Embryonic facial prominence (tissue), 1 donor: ENCODE data around the gene MYCN.
"Not testable (repeated sequence)": the region's sequence is repeated elsewhere in the genome, so short reads cannot be mapped to it uniquely, and the experiment has no call there.

ENCODE experiments used
- DNase-seq: peaks from one replicate; pipeline ENCODE4 v3.0.0-alpha.2; 2016; ENCODE audit errors: extremely low spot score

The MYCN gene

DNA sequence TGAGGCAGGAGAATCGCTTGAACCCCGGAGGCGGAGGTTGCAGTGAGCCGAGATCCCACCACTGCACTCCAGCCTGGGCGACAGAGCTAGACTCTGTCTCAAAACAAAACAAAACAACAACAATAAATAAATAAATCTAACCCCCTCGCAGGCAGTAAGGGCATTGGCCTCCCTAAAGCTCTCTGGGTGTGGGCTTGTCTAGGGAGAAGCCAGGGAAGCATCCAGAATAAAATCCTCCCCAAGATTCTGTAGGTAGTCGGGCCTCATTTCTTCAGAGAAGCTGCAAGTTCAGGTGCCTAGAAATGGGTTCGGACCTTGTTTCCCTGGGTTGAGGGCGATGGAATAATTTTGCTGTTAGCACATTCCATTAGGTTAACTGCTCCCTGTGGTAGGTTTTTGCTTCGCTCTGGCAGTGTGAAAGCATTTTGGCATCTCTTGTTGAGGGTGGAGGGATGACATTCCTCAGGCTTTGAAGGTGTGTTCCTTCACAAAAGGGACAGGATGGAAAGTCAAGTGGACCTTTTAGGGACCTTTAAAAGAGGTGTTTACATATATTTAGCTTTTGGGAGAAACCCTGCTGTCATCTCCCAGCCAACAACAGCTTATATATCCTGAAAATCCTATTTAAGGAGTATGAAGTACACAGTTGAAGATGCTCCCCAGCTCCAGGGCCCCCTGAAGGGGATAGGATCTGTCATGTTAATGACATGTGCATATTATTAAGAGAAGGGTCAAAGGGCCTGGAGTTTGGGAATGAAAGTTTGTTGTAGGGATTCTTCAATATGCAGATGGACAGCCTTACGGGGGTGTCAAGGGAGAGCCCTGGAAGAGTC, 17.7 kb downstream of the MYCN start:
- DNase-seq = no peak

DNA sequence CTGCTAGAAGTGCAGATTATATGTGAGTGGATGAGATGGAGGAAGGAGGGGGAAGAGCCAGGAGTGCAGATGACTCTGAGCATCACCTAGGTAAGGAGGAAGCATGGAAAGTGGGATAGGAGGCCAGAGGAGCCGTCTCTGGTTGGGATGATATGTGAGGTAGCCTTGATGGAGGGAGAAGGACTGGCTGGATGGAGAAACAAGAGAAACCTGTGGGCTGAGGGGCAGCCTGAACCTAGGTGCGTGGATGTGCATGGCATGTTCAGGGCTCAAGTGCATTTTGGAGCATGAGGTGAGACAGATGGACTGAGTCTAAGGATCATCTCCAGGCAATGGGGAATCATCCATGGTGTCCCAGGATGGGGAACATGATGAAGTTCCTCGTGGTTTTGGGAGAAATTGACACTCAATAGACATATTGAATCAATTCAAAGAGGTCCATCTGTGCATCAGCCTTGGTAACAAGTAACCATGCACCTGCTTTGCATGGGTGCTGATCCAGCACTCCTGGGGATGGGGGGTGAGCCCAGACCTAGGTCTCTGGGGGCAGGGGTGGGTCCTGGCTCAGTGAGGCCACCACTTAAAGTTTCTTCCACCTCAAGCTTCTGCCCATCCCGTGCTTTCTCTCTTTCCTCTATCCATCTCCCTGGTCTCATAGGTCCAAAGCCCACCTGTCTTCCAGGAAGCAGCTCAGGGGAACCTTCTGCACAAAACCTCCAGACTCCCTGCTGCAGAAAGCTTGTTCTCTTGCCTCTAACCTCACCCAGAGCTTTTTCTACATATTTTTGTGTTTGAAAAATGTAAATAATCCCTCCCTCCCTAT, 19.2 kb downstream of the MYCN start:
- DNase-seq = no peak

DNA sequence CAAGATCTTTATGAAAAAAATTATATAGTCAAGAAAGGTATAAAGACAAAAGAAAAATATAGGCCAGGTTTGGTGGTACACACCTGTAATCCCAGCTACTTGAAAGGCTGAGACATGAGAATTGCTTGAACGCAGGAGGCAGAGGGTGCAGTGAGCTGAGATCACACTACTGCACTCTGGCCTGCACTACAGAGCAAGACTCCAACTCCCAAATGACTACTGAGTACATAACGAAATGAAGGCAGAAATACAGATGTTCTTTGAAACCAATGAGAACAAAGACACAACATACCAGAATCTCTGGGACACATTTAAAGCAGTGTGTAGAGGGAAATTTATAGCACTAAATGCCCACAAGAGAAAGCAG, 19.8 kb downstream of the MYCN start:
- DNase-seq = not testable (repeated sequence)

DNA sequence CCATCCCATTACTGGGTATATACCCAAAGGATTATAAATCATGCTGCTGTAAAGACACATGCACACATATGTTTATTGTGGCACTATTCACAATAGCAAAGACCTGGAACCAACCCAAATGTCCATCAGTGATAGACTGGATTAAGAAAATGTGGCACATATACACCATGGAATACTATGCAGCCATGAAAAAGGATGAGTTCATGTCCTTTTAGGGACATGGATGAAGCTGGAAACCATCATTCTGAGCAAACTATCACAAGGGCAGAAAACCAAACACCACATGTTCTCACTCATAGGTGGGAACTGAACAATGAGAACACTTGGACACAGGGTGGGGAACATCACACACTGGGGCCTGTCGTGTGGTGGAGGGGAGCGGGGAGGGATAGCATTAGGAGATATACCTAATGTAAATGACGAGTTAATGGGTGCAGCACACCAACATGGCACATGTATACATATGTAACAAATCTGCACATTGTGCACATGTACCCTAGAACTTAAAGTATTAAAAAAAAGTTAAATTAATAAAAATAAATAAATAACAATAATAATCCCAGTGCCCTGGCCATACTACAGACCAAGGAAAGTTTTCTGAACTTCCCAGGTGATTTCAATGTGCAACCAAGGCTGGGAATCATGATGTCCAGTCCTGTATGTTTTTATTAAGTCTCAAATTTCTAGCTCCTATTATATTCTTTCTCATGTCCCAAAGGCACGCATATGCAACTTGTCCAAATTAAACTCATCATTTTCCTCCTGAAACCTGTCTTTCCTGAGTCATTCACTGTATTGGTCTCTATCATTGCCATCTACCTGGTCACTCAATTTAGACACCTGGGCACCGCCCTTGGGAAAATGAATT, 23.0 kb downstream of the MYCN start:
- not testable (repeated sequence) for DNase-seq

DNA sequence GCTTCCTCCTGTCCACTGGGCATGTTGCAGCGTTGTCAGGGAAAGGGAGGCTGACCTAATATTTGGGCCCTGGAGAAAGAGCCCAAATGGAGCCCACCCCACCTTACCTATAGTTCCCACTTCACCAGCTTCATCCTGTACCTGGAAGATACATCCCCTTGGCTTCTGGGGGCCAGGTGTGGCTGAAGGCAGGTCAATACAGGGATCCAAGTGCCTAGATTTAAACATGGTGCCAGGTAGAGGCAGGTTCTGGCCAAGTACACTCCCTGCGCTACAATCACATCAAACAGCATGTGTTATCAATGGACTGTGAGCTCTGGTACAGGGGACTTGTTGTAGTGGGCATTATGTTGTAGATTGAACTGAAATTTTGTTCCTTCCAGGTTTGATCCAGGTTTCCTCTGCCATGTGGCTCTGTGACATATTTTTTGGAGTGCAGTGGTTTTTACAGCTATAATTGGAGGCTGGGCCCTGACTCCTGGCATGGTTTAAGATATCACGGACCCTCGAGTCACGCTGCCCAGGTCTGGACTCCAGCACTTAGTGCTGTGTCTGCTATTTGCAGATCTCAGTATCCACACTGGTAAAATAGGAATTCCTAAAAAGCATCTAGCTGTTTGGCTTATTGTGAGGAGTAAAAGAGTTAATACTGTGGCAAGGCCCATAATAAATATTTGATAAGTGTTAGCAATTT, 23.8 kb downstream of the MYCN start:
- DNase-seq = no peak

DNA sequence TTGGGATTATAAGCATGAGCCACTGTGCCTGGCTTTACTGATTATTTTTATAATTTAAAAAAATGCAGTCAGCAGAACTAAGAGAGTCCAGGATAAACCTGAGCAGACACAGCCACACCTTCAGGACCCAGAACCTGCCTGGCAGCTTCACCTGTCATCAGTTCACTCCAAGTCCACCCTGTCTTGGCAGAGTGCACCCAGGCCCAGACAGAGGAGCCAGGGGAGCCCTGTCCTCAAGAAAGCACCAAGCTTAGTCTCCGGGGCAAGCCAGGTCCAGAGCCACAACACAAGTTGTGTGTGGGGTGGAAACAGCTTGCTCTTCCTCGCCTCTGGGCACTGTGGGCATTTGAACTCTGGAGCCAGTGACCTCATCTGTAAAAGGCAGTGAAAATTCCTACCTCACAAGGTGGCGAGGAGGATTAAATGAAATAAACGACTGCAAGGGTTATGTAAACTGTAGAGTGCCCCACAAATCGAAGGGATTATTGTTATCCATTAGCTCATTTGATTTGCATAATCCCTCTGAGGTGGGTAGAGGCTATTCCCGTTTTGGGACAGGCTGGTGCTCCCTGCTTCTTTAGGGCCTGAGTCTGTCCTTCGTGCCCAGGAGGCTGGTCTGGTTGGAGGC, 24.7 kb downstream of the MYCN start:
- DNase-seq = no peak

DNA sequence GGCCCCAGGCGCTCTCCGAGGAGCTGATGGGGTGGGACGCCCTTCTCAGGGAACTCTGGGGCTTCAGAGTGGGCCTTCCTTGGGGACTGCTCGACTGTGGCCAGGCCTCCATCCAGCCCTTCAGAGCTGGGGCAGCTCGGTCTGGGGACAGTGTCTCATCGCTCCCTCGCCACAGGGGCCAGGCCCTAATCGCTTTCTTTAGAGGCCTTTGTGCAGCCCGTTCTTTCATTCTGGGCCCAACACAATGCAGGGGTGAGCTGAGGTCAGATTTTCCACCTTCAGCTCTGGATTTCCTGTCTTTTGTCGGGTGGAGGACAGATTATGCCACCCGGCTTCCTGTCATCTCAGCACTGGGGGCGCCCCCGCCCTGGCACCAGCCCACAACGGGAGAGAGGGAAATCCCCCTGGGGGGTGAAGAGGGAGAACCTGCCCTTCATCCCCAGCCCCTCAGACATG, 25.2 kb downstream of the MYCN start:
- DNase-seq = no peak

DNA sequence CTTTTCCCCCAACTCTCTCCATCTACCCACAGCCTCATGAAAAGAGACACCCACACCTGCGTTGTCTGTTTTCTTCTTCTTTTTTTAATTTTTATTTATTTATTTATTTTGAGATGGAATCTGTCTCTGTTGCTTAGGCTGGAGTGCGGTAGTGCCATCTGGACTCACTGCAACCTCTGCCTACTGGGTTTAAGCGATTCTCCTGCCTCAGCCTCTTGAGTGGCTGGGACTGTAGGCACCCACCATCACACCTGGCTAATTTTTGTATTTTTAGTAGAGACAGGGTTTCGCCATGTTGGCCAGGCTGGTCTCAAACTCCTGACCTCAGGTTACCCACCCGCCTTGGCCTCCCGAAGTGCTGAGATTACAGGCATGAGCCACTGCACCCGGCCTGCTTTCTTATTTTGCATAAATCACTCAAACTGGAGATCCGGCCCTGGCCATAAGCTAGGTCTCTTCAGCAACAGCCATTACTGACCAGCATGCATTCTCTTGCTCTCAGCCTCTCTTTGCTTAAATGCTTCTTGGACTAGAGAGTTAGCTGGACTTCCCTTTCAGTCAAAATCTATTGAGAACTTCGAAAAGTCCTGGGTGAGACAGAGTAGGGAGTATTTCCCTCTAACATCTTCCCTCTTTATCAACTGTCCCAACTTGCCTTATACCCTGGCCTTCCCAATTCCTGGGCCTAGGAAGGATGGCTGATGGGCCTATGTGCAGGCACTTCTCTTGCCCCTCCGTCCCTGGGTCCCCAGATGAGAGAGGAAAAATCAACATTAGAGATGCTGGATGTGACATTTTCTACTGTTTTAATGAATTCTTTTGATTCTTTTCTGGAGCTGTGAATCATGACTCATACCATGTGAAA, 27.3 kb downstream of the MYCN start:
- no peak for DNase-seq

DNA sequence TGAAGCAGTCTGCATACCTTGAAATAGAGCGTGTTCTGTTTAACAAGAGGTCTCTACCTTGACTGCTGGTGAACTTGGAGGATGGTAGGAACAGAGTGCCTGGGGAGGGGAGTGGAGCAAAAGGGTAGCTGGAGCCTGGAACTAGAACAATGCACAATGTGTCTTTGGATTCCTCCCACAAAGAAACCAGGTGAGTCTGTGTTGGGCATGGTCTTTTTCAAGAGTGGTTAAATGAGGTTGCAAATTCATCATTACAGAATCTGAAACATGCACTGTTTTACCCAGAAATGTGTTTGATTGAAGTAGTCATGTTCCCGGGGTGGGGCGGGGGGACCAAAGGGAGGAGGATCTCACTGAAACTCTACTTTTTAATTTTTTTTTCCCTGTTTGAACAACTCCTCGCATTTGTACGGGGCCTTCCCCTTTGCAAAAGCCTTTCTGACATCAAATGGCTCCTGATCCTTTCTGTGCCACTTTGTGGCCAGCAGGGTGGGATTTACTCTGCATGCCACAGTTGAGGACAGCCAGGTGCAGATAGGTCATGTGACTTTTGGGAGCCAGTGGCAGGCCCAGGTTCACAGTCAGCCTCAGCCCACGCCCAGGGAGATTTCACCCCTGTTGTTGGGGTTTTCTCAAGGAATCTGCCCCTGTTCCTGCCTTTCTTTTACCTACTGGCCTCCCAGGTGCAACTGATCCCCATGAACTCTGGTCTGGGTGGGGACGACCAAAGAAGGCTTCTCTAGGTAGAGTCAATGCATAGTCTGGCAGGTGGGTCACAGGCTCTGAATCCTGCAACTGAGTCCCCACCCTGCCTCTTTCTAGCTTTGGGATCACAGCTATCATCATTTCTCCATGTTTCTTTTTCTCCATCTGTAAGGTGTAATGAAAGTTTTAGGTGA, 28.2 kb downstream of the MYCN start:
- DNase-seq = no peak

DNA sequence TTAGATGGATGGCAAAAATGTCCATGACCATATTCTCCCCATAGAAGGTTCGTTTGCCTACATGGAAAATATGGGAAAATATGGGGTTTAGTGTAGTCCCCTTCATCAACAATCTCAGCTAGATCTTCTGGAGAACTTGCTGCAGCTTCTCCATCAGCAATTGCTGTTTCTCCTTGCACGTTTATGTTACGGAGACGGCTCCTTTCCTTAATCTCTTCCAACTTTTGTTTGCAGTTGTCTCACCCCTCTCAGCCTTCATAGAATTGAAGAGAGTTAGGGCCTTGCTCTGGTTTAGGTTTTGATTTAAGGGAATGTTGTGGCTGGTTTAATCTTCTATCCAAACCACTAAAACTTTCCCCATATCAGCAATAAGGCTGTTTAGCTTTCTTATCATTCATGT, 28.9 kb downstream of the MYCN start:
- no peak for DNase-seq

DNA sequence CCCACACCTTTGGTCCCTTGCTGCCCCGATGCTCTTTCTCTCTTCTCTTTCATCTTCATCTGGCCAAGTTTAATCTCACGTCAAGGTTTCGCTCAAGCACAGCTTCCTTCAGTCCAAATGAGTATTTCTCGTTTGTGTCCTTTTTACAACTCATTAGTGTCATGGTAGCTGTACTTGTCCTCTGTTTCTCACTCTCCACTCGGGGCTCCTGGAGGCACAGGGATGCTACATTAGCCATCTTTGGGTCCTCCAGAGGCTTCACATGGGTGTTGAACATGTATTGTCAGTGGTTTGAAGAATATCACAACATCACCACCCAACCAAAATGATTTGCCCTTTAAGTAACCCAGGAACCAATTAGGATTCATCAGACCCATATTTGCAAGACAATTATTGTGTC, 30.4 kb downstream of the MYCN start:
- no peak for DNase-seq

DNA sequence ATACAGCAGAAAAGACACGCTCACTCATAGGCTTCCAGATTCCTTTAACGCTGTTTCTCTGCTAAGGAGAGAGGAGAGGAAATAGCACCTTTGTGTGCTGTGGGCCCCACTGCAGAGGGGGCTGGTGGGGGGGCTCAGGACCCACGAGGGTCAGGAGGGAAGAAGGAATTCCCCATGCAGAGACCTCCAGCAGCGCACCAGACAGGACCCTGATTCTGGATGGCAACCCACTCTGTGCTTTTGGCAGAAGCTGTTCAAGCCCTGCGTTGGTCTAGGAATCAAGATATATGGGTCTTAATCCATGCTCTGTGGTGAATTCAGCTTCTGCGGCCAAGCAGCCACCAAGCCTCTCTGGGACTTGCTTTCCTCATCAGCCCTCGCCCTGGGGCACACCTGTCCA, 31.0 kb downstream of the MYCN start:
- no peak for DNase-seq

DNA sequence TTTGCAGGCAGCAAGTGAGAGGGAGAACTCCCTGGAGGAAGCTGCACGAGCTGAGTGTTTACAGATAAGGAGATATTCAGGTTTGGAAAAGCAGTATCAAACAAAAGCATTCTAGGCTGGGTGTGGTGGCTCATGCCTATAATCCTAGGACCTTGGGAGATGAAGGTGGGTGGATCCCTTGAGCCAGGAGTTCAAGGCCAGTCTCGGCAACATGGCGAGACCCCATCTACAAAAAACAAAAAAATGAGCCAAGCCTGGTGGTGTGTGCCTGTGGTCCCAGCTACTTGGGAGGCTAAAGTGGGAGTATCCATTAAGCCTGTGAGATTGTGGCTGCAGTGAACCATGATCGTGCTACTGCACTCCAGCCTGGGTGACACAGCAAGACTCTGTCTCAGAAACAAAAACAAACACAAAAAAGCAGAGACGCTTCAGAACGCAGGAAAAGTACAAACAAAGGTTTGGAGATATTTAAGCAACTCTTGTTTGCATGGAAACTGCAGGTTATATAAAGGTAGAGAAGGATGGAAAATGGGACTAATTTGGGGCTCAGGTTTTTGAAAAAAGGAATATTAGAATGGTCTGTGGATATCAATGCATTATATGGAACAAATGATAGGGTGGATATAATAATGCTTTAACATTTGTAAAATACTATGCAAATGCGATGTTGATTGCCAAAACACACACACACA, 31.6 kb downstream of the MYCN start:
- no peak for DNase-seq

DNA sequence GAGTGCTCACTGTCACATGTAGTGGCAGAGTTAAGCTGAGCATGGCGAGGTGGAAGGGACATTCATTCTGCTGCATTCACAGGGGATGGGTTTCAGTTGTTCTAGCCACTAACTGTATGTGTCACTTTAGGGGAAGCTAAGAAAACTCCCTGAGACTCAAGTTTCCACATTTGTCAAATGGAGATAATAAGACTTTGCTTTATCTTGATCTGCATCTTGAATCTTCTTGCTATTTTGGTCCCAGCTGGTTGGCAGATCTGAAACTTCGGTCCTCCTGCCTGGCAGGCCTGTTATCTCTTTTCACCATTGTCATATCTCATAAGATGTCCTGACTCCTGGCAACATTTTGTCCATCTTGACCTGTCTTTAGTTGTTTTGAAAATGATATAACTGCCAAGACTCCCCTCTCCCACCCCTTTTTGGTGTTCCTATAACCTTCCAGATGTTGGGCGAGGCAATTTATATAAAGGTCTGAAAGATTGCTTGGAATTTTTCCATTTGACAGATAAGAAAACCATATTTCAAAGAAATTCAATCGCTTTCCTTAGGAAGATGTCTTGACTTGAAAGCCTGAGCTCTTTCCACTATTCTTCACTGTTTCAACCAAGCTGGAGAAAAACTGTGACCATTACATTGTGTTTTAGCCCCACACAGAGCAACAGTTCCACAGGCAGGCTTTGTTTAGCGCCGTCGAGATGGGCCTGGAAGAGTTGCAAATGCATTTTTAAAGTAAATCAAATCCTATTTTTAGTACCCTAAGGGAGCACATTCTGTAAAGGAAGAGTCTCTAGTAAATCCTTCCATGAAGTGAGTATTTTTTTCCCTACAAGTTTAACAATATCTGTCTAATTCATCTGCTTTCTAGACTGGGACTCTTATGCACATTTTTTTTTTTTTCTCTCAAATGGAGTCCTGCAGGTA, 33.4 kb downstream of the MYCN start:
- no peak for DNase-seq

DNA sequence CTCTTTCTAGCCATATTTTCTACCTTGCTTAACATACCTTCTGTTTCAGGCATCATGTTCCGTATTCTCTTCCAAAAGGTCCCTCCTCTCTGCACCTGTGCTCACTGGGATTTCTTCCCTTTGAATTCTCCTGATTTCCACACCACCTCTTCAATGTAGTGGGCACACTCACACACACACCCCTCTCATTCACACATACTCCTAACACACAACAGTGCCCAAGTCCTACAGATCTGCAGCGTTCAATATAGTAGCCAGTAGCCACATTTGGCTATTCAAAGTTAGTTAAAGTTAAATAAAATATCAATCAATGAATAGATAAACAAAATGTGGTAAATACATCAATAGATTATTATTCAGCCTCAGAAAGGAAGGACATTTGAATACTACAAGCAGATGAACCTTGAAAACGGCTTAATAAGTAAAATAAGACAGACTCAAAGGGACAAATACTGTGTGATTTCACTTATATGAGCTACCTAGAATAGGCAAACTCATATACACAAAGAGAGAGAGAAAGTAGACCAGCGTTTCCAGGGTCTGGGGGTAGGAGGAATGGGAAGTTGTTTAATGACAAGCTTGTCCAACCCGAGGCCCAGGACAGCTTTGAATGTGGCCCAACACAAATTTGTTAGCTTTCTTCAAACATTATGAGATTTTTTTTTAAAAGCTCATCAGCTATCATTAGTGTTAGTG, 34.4 kb downstream of the MYCN start:
- no peak for DNase-seq

DNA sequence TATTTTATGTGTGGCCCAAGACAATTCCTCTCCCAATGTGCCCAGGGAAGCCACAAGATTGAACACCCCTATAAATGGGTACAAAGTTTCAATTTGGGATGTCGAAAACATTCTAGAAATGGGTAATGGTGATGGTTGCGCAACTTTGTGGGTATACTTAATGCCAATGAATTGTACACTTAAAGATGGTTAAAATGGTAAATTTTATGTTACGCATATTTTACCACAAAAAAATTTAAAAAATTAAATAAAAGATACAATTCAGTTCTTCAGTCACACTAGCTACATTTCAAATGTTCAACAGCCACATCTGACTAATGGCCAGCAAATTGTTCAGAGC, 34.9 kb downstream of the MYCN start:
- DNase-seq = no peak

DNA sequence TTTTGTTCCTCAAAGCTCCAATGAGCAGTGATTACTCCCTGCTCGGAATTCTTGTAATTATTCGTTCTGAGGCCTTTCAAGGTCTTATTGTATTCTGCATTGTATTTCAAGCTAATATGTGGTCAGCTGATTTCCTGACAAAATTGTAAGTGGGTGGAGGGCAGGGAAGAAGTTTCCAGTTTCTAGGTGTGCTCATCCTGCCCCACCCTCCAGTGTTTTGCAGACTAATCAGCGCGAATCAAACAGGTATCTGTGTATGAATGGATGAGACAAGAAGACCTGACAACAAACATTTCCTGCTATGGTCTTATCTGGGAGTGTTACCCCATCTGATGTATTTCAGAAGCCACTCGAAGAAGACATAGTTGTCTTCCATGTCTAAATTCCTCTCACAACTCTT, 35.3 kb downstream of the MYCN start:
- DNase-seq = no peak
